Aorta (tissue), 5 donors: ENCODE results near the gene PTP4A1. TPM values are rescaled to one million over a fixed set of nuclear protein-coding genes. Genes with fewer than 3 reads are reported as not detected.

Experiments used
- ATAC-seq: fragments of 200-7000 bp; cut with Tn5 transposase; one replicate; pipeline ENCODE4 v1.9.1; 2022; ENCODE audit warnings: moderate library complexity; ENCODE audit not compliant: low FRiP score
- DNase-seq, 2 donors: peaks; one replicate each; pipeline ENCODE4 v3.0.0-alpha.2; 2020
- H3K27ac ChIP-seq, 2 donors: one replicate each; pipeline ENCODE4 v1.5.1; 2013; ENCODE audit warnings: low read length in 2 of 2, mild to moderate bottlenecking in 2 of 2, moderate library complexity in 2 of 2, control low read depth in 1 of 2, inconsistent platforms in 1 of 2, low read depth in 1 of 2
- H3K27me3 ChIP-seq, 2 donors: one replicate each; pipeline ENCODE4 v1.6.1; 2013; ENCODE audit warnings: control low read depth in 1 of 2, low read length in 1 of 2, mild to moderate bottlenecking in 1 of 2, moderate library complexity in 1 of 2; ENCODE audit not compliant: insufficient read depth in 2 of 2, control insufficient read depth in 1 of 2
- H3K36me3 ChIP-seq, 2 donors: one replicate each; pipeline ENCODE4 v1.6.1; 2013; ENCODE audit warnings: control low read depth in 1 of 2, low read length in 1 of 2, mild to moderate bottlenecking in 1 of 2; ENCODE audit not compliant: insufficient read depth in 2 of 2, control insufficient read depth in 1 of 2
- H3K4me1 ChIP-seq, 2 donors: one replicate each; pipeline ENCODE4 v1.6.1; 2013; ENCODE audit warnings: low read length in 2 of 2, control low read depth in 1 of 2, mild to moderate bottlenecking in 1 of 2, moderate library complexity in 1 of 2; ENCODE audit not compliant: insufficient read depth in 2 of 2, control insufficient read depth in 1 of 2
- H3K4me3 ChIP-seq, 2 donors: one replicate each; pipeline ENCODE4 v1.5.1; 2013; ENCODE audit warnings: low read length in 2 of 2, control low read depth in 1 of 2, mild to moderate bottlenecking in 1 of 2
- H3K9me3 ChIP-seq: one replicate; pipeline ENCODE4 v1.6.1; 2013; ENCODE audit warnings: mild to moderate bottlenecking, low read length; ENCODE audit not compliant: control insufficient read depth
- WGBS, 2 donors: extraction: QIAGEN DNeasy Blood & Tissue Kit; methylation state at CpG; one replicate each; pipeline ENCODE4 v1.1.7; 2013; 5-methylcytosine and 5-hydroxymethylcytosine counted together
- intact Hi-C, 2 donors: fragments of 100-400 bp; cut with DNase I; formaldehyde crosslinking; loops; one replicate each; pipeline versions ENCODE4 v1.14.2 to v1.15.0; 2022
- polyA plus RNA-seq, 2 donors: library from polyadenylated mRNA; stranded (reverse); fragments of 200-250 nt; gene quantifications; one replicate each; pipeline ENCODE4 v1.2.3, GENCODE V29; 2013
- total RNA-seq, 2 donors: library from RNA; stranded (reverse); fragmentation: NEBNext Ultra II Directional; extraction: Animal tissue kit (Norgen Biotek cat#: 25700); gene quantifications; one replicate each; pipeline ENCODE4 v1.2.1, GENCODE V29; 2021
- donor health status: healthy with polysubstance abuse.
- donor health status: Bipolar disorder and iron deficiency.
- donor health status: DM: no; HTN: no; CAD: no.
- donor health status: DM: no; HTN: no; CAD: no.
- donor health status: DM: yes; HTN: yes; CAD: no.

The PTP4A1 gene
- total and polyA plus RNA-seq, 4 donors: 9.5 to 34.3 (median 24.5) TPM

- H3K4me3 ChIP-seq: no peak overlapping the region
- WGBS, 2 donors: 93 to 95% methylated on average over 1 of the region's 1 CpG
- peaks cover 0 to 2% of the 10 kb centered on the region in 2 donors for H3K4me1 ChIP-seq
- H3K27ac ChIP-seq: no peak overlapping the region
- no peak for DNase-seq
- no peaks in the 10 kb centered on the region for H3K27me3 ChIP-seq
- no peaks in the 10 kb centered on the region for H3K9me3 ChIP-seq
- no peak for ATAC-seq
- intact Hi-C loops: no loop called here
- H3K36me3 ChIP-seq: no peaks in the 10 kb centered on the region
Observed at GRCh38 chr6:63530991-63531390, 41.3 kb upstream of the PTP4A1 start.

- WGBS, 2 donors: 80% methylated on average over 3 of the region's 3 CpGs
- intact Hi-C loops: no loop called here
- no peak for ATAC-seq
Observed at GRCh38 chr6:63533026-63533425, 39.3 kb upstream of the PTP4A1 start.

DNA sequence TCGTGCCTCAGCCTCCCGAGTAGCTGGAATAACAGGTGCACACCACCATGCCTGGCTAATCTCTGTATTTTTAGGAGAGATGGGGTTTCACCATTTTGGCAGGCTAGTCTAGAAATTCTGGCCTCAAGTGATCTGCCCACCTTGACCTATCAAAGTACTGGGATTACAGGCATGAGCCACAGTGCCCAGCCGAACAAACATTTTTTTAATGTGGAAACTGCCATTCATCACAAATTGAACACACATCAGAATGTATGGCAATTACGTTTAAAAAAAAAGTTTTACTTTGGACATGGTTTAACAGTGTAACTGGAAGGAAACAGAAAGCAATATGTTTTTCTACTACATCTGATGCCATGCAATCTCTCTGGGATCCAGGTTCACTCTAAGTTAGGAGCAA, 38.3 kb upstream of the PTP4A1 start:
- DNase-seq (no peak), ATAC-seq (no peak)
- no peaks in the 10 kb centered on the region for H3K4me1 ChIP-seq
- no peaks in the 10 kb centered on the region for H3K36me3 ChIP-seq
- H3K4me3 ChIP-seq: no peak overlapping the region
- H3K27ac ChIP-seq: no peak overlapping the region
- no peaks in the 10 kb centered on the region for H3K27me3 ChIP-seq
- WGBS, 2 donors: 80 to 86% methylated on average over 4 of the region's 4 CpGs
- intact Hi-C loops: no loop called here
- no peaks in the 10 kb centered on the region for H3K9me3 ChIP-seq

More at GRCh38 chr6:63533026-63533425, 39.3 kb upstream of the PTP4A1 start:
- Histone ChIP-seq H3K9me3 (no peaks in the 10 kb centered on the region), H3K27me3 (no peaks in the 10 kb centered on the region), H3K4me3 (no peak overlapping the region), H3K36me3 (no peaks in the 10 kb centered on the region), H3K27ac (no peak overlapping the region), H3K4me1 (no peaks in the 10 kb centered on the region)
- no peak for DNase-seq

DNA sequence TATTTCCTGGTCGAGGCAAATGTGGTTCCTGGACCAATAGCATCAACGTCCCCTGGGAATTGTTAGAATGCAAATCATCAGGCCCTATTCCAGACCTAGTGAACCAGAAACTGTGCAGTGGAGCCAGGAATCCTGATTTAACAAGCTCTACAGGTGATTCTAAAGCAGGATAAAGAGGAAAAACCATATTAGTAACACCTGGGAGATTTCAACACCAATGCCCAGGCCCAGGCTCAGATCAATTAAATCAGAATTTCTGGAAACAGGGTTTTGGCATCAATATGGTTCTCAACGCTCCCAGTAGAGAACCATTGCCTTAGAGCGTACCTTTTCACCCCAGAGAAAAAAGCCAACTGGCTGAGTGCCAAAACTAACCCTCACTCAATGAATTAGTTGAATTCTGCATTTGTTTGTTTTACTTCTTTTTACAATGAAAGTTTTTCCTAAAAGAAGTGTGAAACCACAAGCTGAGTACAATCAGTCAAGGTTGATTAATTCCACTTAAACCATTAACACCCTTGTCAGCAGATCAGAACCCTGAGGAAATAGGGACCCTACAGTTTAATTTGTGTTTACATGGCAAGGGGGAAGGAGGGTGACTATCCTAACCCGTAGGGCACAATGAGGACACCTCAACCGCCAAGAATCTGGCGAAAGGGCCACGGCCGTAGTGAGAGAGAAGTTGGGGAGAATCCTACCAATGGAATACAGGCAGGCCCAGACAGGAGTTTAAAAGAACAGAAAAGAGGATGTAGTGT, 34.9 kb upstream of the PTP4A1 start:
- DNase-seq (no peak), ATAC-seq (no peak)
- Histone ChIP-seq H3K27me3 (no peaks in the 10 kb centered on the region), H3K9me3 (no peaks in the 10 kb centered on the region), H3K4me1 (no peaks in the 10 kb centered on the region), H3K4me3 (no peak overlapping the region), H3K36me3 (no peaks in the 10 kb centered on the region), H3K27ac (no peak overlapping the region)
- WGBS, 2 donors: 41 to 52% methylated on average over 9 of the region's 9 CpGs
- intact Hi-C loops: no loop called here

DNA sequence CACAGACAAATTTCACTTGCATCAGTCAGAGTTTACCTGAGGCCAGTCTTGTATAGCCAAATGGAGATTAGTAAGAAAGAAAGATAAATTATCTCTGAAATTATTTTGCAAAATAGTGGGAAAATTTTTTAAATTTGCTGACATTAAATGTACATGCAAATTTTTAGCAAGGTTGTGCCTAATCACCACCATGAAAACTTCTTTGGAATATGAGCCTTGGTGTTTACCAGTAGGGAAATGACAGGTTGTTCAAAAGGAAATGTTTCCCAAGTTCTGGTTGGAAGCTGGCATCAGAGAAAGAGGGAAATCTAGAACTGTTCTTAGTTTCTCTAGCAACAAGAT, 34.4 kb upstream of the PTP4A1 start:
- ATAC-seq: no peak
- no peak for DNase-seq
- H3K36me3 ChIP-seq: no peaks in the 10 kb centered on the region
- H3K27ac ChIP-seq: no peak overlapping the region
- H3K27me3 ChIP-seq: no peaks in the 10 kb centered on the region
- intact Hi-C loops: no loop called here
- no peaks in the 10 kb centered on the region for H3K4me1 ChIP-seq
- no peaks in the 10 kb centered on the region for H3K9me3 ChIP-seq
- no peak overlapping the region for H3K4me3 ChIP-seq

- H3K4me3 ChIP-seq: no peak overlapping the region
- intact Hi-C loops: no loop called here
- H3K4me1 ChIP-seq: no peaks in the 10 kb centered on the region
- ATAC-seq (no peak), DNase-seq (no peak)
- no peaks in the 10 kb centered on the region for H3K36me3 ChIP-seq
- no peak overlapping the region for H3K27ac ChIP-seq
- 83 to 87% methylated on average over 1 of the region's 1 CpG for WGBS, 2 donors
- no peaks in the 10 kb centered on the region for H3K27me3 ChIP-seq
- no peaks in the 10 kb centered on the region for H3K9me3 ChIP-seq
Observed at GRCh38 chr6:63538550-63538949, 33.7 kb upstream of the PTP4A1 start.

DNA sequence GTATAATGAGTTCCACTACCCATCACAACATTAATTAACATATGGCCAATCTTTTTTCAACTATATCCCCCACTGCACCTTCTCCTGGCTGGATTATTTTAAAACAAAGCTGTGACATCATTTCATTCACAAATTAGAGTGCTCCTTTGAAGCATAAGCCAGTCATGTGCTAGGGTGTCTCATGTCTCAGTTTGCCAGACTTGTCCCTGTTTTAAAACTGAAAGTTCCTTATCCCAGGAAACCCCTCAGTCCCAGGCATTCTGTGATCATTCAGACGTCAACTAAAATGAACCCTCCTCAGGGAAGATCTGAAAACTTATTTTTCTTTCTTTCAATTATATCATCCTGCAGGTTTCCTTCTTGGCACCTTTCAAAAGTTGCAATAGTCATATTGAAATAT, 29.3 kb upstream of the PTP4A1 start:
- ATAC-seq (no peak), DNase-seq (no peak)
- no peak overlapping the region for H3K4me3 ChIP-seq
- WGBS, 2 donors: 38 to 40% methylated on average over 1 of the region's 1 CpG
- no peaks in the 10 kb centered on the region for H3K36me3 ChIP-seq
- no peaks in the 10 kb centered on the region for H3K27me3 ChIP-seq
- no peaks in the 10 kb centered on the region for H3K4me1 ChIP-seq
- H3K27ac ChIP-seq: no peak overlapping the region
- intact Hi-C loops: loop anchor here in 1 of 2 donors (10.0 kb wide), 1 partner anchor 68 kb away; no protein-coding TSS in a partner anchor
- H3K9me3 ChIP-seq: no peaks in the 10 kb centered on the region

- WGBS, 2 donors: 42 to 45% methylated on average over 3 of the region's 3 CpGs
- no peaks in the 10 kb centered on the region for H3K36me3 ChIP-seq
- DNase-seq (no peak), ATAC-seq (no peak)
- H3K9me3 ChIP-seq: no peaks in the 10 kb centered on the region
- H3K27me3 ChIP-seq: no peaks in the 10 kb centered on the region
- no peak overlapping the region for H3K4me3 ChIP-seq
- no peaks in the 10 kb centered on the region for H3K4me1 ChIP-seq
- intact Hi-C loops: loop anchor here in 1 of 2 donors (10.0 kb wide), 1 partner anchor 69 kb away; no protein-coding TSS in a partner anchor
- no peak overlapping the region for H3K27ac ChIP-seq
Observed at GRCh38 chr6:63543982-63544381, 28.3 kb upstream of the PTP4A1 start.

GRCh38 chr6:63546236-63546635, 26.0 kb upstream of the PTP4A1 start:
- ATAC-seq (no peak), DNase-seq (no peak)
- H3K36me3 ChIP-seq: no peaks in the 10 kb centered on the region
- H3K4me1 ChIP-seq: no peaks in the 10 kb centered on the region
- H3K27ac ChIP-seq: no peak overlapping the region
- no peaks in the 10 kb centered on the region for H3K27me3 ChIP-seq
- H3K9me3 ChIP-seq: no peaks in the 10 kb centered on the region
- H3K4me3 ChIP-seq: no peak overlapping the region
- intact Hi-C loops: loop anchor here in 1 of 2 donors (10.0 kb wide), 1 partner anchor 71 kb away; no protein-coding TSS in a partner anchor
- 92 to 95% methylated on average over 6 of the region's 6 CpGs for WGBS, 2 donors
